NOMO-1 treated with dmso at 0.1 percent for 144 hours (cell line): ENCODE results near the gene SLC12A2.
A peak's percentile ranks its signal among the peaks of the same experiment; 100 is the strongest.

Source experiments
- DNase-seq: peaks from one replicate; lab custom pipeline; 2025; ENCODE audit not compliant: unreplicated experiment; lab: John Stamatoyannopoulos, UW

Gene SLC12A2

DNA sequence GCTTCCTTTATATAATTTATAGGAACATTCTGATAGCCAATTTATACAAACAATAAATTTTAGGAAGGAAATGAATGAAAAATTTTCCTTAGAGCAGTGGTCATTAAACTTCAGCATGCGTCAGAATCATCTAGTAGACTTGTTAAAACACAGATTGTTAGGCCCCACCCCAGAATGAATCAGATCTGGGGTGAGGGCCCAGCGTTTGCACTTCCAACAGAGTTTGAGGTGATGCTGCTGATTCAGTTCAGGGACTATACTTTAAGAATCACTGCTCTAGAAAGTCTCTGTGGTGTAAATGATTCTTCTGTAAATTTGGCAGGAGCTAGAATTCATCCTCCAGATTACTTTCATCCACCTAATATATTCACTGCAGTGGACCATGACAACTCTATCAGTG lies 80.4 kb downstream of the SLC12A2 start:
- no peak for DNase-seq

DNA sequence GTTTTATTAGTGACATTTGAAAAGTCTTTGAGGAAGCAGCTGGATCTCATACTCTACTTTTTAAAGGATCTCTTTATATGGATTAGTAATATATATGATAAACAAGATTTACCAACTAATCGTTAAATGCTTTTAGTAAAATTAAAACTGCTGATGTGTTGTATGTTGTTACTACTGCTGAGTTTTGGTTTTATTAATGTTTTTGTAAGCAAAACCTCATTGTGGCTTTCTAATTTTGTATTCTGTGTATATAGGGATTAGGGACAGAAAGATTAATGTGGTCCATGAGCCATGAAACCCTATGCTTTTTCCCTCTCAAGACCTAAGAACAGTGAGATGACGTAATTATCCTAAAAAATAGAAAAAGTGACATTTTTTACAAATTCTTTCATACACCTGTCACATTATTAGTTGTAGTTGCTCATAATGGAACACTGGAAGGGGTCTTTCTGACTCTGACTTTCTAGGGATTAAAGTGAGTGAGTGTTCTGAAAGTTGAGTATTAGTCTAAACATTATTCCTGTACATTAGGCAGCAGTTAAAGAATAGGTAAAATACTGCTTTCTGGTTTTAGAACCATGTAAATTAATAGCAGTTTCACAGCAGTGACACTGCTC lies 85.9 kb downstream of the SLC12A2 start:
- DNase-seq = no peak

DNA sequence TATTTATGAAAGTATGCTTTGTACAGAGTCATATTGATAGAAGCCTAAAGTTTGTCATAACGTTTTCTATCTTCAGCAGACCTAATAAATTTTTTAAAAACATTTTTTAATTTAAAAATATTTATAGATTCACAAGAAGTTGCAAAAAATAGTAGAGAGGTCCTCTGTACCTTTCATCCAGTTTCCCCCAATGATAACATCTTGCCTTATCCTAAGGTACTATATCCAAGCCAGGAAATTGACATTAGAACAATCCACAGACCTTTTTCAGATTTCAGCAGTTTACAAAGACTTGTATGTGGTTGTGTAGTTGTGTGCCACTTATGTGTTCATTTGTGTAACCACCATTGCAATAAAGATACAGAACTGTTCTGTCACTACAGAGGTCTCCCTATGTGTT lies 88.5 kb downstream of the SLC12A2 start:
- DNase-seq = no peak

DNA sequence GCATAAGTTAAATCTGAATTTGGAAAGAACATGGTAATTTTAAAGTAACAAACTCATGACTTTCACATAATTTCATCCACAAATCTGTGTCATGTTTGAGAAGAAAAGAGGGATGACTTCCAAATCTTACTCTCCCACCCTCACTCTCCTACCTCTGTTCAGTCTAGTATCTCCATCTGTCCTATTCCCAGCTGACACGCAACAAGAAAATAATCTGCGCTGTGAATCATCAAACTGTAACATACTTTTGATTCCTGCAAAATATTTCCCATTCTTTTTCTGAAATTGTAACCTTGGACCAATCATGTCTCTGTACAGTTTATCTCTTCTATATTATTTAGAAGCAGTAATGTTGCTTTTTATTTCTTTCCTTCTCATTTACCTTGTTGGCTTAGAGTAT lies 91.4 kb downstream of the SLC12A2 start:
- no peak for DNase-seq

DNA sequence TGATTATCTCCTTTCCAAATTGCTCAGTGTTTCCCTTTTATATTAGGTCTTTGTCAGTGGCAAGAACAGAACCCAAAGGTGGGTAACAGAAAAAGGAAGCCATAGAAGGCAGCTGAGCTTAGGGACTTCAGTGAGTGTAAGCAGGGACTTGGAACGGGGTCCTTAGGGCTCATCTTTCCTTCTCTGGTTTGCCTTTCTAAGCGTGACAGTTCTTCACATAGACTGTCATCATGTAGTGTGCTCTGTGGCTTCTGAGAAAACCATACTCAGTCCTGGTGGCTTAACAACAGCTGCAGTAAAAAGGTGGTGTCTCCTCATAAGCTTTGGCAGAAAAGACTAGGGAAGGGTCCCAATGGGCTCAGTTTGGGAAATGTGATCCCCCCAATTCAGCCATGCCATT lies 108.8 kb downstream of the SLC12A2 start:
- no peak for DNase-seq

DNA sequence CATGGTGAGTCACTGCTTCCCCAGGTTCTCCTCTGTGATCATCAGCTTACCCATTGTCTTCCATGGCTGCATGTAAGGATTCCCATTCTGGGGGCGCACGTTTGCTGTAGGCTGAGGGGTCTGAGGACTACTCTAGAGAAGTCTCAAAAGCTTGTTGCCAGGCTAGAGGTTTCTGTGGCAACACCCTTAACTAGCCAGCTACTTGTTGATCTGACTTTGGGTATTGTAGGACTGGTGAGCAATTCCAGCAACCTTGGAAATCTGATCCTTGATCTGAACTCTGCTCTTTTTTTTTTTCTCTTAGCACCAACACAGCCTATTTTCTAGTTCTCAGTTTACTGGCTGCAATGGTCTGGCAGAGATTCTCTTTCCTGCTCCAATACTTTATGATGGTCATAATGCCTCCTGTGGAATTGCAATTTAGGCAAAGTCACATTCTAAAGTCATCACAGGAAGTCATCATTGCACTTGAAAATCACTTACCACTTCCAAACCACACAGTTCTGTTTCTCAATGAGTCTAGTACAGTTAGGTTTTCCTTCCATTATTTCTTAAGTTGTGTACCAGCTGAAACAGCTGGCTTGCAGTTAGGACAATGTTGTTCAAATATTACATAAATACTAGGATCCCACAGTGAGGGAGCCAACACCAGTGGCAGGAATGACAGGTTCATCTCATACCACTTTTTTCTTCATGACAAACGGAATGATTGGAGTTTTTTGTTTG lies 110.3 kb downstream of the SLC12A2 start:
- DNase-seq = no peak

DNA sequence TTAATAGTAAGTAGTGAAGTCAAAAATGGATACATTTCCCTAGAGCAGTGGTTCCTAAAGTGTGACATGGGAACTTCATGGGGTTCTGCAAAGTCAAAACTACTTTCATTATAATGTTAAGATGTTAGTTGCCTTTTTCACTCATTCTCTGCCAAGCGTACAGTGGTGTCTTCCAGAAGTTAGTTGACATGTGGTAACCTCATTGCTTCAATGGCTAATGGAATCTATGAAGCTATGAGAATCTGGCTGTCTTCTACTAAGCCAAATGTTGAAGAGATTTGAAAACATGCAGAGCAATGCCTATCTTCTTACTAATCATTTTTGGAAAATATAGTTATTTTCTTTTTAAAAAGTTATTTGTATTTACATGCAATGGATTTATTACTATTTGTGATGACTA lies 111.8 kb downstream of the SLC12A2 start:
- DNase-seq = no peak

DNA sequence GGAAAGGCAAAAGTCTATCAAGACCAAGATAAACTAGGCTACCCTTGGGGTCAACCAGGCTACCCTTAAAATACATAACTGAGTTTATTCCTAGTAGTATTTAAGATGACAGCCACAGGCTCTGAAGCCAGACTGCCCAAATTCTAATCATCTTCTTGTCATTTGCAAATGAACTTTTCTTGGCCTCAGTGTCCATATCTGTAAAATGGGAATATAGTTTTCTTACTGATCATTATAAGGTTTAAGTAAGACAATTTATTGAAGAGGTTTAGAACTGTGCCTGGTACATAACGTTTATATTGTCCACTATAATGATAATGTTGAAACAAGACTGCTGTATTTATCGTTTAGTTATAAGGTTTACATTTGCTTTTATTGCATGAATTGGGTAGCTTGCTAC lies 112.5 kb downstream of the SLC12A2 start:
- DNase-seq = no peak

DNA sequence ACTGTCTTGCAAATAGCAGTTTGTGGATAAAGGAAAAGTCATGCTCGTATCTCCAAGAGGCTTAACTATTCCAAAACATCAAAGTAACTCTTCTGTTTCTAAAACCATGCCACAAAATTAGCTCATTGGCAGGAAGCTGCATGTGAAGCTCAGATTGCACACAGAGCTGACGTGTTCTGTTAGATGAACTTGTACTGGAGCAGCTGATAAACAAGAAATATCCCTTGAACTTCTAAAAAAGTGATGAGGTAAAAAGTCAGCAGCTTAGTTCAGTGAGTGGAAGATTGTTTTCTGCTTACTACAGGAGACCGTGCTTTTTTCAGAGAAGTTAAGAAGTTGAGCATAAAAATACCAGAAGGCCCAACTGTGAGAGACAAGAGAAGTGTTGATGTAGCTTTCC lies 113.2 kb downstream of the SLC12A2 start:
- no peak for DNase-seq

DNA sequence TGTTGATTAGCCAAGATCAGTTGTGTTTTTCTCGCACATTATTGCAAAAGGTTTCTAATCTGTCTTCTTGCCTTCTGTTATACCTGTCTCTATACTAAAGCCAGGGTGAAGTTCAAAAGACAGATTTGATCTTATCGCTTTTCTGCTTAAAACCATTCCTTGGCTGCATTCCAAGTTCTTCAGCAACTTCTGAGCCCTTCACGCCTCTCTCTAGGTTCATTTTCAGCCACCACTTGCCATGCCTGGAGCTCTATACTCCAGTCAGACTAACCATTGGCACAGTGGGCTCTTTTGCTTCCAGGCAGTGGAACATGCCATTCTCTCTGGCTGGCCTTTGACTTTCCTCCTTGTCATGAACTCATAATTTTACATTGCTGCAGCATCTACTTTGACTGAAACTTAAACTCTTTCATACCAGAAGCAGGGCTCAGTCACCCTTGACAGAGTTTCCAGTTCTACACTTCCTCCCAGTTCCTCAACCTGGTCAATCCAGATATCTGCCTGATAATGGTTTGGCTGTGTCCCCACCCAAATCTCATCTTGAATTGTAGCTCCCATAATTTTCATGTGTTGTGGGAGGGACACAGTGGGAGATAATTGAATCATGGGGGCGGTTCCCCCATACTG lies 114.4 kb downstream of the SLC12A2 start:
- no peak for DNase-seq

DNA sequence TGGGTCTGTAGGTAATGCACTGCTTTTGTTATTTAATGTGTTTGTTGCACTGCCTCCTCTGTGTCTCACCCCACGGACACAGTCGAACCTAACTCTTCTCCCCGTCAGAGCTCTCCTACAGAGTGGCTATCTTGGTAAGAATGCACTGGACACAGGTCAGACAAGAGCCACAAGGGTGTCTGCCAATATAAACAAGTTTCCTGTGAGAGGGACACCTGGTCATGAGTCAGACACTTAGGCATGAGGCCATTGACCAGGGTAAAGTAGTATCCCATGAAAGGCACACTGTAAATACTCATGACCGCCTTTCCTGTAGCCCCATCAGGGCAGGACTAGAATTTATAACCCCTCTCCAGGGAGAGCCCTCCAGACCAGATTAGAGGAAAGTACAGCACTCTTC lies 115.5 kb downstream of the SLC12A2 start:
- DNase-seq = no peak

DNA sequence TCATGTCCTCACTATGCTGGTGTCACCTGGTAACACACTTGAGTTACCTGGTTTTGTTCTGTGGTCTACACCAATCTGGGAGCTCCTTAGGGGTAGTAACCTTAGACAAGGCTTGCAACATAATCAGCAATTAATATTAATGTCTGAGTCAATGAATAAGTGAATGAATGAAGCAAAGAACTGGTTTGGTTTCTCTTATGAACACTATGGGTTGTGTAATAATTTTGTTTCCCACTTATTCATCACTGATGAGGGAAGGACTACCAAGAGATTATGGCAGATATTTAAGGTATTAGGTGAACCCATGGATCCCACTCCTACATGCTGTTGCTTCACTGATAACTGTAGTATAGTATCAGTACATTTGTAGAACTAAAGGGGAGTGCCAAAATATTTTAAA lies 116.0 kb downstream of the SLC12A2 start:
- no peak for DNase-seq

DNA sequence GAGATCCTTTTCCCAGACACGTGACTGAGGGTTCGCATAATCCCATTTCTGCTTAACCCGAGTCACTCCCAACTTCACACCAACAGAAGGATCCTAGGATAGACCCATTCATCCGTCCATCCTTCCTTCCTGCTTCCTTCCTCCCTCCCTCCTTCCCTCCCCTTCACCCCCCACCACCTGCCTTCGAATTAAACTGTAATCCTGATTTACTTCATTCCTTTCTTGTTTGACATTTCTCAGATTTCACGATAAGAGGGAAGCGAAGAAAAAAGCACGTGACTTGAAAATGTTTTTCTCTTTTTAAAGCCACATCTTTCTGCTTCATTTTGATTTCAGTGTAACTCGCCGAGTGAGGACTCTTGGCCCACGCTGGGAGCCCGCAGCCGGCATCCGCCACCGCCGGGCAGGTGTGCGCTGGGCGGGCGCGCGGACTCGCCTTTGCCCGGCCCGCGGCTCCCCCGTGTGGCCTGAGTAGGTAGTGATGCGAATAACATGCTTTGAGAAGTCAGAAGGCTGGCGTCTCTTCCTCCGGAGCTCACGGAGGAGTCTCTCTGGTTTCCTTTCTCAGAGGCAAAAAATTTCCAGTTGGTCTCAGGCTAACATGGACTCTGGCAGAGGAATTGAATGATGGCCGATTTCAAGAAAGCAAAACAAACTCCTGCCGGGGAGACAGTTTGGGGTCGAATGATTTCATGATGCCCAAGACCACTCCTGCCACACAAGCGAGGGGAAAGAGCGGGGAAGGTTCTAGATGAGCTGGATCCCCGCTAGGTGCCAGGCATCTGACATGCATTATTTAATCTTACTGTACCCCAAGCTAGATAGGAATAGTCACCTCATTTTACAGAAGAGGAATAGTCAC lies 117.7 kb downstream of the SLC12A2 start:
- peak; percentile 32 for DNase-seq

DNA sequence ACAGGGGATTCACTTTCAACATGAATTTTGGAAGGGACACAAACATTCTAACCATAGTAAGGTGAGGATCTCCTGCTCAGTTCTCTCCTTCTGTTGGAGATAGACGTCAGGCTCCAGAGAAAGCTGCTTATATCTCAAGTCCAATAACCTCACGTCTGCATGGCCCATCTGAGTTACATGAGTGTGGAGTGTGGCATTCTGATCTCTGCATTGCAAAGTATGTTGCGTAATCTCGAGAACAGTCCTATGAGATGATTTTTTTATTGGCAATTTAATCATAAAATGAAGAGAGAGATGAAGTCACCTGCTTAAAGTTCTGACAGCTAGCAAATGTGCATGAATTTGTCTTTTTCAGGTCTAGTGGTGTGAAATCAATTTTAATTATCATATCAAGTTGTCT lies 118.8 kb downstream of the SLC12A2 start:
- DNase-seq = no peak

DNA sequence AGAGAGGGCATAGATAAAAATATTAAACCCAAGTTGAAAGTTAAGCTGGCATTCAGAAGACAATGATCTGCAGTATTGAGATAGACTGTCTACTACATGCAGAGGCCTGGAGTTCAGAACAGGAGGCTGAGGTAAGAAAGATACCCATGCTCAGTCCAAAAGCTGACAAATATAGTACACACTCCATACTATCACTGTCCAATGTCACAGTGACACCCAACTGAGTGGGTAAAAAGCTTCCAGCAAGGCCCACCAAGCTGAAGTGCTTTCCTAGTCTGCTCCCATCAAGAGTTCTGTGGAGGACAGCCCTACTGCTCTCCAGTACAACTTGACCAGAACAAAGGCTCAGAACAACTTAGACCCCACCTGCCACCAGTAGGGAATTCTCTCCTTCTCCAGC lies 124.9 kb downstream of the SLC12A2 start:
- DNase-seq = no peak

DNA sequence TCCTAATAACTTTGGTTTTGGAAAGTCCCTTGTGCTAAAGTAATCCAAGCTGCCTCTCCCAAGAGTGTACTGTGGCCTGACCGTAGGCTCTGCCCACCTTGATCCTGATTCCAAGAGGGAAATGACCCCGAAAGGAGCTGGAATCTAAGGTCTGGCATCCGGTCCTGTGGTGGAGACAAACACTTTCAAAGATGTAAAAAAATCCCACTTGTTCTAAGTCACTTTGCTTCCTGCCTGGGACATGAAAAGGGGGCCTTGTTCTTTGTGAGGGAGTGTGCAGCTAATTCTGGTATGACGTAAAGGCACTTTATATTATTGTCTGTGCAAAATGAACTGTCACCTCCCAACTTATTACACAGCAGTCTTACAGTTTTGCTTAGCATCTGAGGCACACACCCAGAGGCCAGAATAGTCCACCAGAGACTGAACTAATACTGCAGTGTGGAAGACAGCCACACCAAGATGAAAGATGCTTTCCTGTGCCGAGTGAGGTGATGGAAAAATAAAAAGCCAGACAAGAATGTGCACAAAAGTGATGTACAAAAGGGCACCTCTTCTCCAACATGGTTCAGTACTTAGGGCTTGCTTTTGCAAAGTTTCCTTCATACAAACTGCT lies 128.7 kb downstream of the SLC12A2 start:
- no peak for DNase-seq

DNA sequence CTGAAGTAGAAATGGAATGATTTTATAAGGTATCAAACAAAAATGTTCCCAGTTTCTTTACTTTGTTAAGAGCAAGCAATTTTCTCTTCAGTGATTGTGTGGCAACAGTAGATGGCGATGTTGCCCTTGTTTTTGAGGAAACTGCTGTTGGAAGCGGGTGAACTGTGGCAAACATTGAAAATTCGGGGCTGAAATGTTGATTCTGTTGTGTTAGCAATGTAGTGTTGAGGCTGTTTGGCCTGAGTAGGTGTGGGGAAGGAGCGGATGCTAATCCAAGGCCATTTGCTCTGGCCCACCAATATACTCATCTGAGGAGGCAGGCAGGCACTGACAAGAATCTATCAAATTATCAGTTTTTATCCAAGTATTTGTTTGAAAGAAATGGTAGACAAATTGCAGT lies 129.8 kb downstream of the SLC12A2 start:
- DNase-seq = peak; percentile 27

DNA sequence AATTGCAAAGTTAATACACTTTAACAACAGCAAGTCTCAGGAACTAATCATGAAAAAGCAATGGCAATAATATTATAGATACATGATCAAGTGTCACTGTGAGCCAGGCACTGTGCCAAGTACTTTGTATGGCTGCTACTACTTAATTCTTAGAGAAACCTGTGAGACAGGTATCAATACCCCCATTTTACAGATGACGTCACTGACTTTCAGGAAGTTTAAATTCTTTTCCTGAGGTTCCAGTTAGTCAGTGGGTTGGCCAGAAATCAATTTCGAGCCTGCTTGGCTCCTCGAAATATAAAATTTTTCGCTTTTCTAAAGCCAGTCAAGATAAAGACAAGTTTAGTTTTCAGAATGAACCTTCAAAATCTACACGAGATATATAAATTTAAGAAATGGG lies 130.3 kb downstream of the SLC12A2 start:
- no peak for DNase-seq

DNA sequence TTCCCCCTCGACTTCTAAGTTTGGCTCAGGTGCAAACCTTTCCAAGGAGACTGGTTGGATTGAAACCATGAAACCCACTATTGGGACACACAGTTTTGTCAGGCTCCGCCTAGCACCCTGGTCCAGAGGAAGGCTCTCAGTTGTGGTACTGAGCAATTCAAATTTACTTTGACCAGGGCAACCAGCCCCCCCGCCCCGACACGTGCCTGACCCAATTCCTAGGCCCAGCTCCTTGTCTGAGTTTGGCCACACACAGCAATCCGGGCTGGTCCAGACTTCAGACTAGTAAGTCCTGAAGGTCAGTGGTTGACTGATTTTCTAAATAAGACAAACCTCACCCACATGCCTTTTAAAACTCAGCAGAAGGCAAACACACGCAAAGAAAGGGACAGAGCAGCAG lies 132.7 kb downstream of the SLC12A2 start:
- no peak for DNase-seq

DNA sequence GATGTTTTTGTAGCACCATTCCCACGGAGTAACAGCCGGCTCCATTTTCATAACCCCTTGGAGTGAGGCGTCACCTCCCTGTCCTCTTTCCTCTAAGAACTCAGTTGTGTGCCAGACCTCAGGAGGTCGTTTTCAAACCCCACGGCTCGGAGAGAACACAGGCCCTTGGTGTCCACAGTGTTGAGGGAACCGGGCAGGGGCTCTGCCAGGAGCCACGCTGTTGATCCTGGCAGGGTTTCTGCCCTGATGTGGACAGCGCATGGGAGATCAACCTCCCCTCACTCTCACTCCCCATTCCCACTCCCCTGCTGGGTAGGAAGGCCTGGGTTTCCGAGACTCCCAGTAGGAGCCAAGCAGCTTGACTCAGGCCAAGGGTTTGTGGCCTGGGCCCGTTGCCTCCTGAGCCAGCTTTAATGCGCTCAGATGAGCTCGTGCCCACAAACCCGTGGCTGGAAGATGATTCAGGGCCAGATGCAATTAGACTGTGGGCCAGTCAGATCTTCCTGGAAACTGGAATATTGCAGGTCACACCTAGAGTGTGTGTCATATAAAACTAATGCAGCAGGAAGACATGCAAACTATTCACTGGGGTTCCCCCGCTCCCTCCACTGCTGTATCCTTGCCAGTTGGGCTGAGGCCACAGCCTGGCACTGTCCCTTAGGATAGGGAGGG lies 133.4 kb downstream of the SLC12A2 start:
- no peak for DNase-seq

DNA sequence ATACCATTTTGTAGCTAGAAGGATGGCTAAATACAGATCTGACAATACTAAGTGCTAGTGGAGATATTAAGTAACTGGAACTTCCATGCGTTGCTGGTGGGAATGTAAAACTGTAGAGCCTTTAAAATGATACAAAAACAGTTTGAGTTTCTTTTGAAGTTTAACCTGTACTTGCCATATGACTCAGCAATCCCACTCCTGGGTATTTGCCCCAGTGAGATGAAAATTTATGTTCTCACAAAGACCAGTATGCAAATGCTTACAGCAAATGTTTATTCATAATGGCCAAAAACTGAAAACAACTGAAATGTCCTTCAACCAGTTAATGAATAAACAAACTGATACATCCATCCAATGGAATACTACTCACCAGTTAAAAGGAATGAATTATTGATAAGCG lies 137.3 kb downstream of the SLC12A2 start:
- DNase-seq = no peak
